GM21717 (cell line): Measurements from ENCODE around the gene CRTAP.
"Not testable (repeated sequence)": the region's sequence is repeated elsewhere in the genome, so short reads cannot be mapped to it uniquely, and the experiment has no call there.

Source experiments
- ATAC-seq: cut with Tn5 transposase; IDR thresholded peaks from one replicate; pipeline ENCODE4 v1.9.1; 2021; ENCODE audit warnings: mild to moderate bottlenecking, moderate library complexity; ENCODE audit not compliant: unreplicated experiment

Gene CRTAP

DNA sequence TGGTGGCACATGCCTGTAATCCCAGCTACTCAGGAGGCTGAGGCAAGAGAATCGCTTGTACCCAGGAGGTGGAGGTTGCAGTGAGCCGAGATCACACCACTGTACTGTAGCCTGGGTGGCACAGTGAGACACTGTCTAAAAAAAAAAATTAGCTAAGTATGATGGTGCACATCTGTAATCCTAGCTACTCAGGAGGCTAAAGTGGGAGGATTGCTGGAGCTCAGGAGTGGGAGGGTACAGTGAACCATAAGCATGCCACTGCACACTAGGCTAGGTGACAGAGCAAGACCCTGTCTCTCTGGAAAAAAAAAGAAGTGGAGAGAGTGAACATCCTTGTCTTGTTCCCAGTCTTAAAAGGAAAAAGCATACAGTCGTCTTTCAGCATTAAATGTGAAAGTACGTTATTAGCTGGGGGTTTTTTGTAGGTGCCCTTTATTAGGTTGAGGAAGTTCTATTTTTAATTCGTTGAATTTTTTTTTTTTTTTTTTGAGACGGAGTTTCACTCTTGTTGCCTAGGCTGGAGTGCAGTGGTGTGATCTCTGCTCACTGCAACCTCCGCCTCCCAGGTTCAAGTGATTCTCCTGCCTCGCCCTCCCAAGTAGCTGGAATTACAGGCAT lies 25.3 kb downstream of the CRTAP start:
- peak; percentile 80 for ATAC-seq

DNA sequence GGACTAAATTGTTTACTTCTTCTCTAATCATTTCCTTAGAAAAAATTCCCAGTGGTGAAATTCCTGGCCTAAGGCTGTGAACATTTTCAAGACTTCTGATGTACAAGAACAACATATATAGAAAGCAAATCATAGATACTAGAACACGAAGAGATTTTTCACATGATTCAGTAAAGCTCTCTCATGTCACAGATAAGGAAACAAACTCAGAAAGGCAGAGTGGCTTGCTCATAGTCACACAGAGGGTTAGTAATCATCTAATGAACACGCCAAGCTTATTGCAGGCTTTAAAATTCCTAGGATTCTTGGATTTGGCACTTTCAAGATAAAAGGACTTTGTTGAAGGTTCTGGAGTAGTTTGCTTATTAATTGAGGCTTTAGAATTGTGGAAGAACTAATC lies 26.2 kb downstream of the CRTAP start:
- no peak for ATAC-seq

GRCh38 chr3:33141006-33141405 lies 27.2 kb downstream of the CRTAP start:
- ATAC-seq: no peak

DNA sequence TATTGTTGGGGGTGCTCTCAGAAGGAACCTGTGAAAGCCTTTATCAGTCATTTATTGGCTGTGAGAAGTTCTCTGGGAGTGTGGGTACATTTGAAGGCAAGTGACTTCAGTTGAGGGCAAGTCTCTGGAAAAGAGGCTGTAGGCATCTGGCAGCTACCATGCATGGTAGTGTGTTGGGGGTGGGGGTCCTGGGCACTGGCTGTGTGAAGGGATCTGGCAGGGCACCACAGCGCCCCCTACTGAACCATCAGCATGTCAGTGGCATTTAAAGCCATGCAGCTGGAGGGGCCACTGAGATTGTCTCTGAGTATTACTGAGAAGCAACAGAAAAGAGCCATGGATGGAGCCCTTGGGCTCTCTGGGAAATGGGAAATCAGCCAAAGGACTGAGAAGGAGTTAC lies 30.6 kb downstream of the CRTAP start:
- no peak for ATAC-seq

DNA sequence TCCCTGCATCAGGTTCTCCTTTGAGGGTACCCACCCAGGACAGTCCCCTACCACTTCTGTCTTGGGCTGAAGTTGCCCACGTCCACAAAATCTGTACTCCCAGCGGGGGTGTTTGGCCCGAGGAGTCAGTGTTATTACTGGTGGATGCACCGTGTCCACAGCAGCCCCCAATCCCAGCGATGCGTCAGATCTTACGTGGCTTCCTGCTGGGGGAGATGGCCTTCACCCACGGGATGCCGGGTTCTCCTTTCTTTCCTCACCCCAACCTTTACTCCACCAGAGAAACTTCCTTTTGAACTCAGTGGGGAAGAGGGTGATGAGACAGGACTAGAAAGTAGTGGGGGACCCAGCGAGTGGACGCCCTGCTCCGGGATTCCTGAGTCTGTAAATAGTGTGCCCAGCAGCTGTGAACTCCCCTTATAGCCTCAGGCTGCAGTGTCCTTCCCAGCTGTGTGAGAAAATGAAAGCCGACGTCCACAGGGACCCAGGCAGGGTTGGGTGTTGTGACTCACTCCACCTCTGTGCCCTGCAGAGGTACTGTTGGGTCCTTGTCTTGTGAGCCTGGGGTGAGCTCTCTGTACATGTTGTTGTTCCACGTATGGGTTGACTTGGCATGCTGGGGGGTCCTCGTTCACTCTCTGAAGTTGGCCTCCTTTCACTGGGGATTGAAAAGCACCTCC lies 31.5 kb downstream of the CRTAP start:
- no peak for ATAC-seq

DNA sequence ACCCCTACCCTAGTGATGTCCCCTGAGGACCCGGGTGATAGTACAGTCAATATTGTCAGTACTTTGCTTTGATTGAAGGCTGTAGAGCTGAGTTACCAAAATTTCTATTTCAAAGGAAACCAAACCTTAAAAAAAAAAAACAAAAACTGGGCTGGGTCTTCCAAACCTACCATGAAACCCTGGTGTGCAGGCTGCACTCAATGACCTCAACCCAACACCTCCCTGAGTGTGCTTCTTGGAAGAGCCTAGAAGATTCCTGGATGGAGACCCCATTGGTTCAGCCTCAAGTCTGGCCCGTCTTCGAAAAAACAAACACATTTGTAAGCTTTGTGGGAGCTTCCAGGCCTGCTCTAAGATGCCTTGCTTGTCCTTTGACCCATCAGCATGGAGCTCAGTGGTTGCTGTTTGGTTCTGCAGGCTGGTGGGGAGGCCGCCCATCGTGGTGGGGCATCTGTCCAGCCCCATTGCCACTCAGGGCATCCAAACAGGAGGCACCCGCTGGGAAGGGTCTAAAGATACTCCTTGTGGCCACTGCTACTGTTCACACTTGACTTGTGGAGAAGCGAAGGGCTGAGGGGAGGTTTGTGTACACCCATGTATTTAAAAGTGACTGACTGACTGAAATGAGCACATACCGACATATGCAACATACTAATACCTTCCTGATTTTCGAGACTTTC lies 32.2 kb downstream of the CRTAP start:
- ATAC-seq: no peak

- ATAC-seq: no peak
Observed at GRCh38 chr3:33146791-33147445, 33.1 kb downstream of the CRTAP start.

DNA sequence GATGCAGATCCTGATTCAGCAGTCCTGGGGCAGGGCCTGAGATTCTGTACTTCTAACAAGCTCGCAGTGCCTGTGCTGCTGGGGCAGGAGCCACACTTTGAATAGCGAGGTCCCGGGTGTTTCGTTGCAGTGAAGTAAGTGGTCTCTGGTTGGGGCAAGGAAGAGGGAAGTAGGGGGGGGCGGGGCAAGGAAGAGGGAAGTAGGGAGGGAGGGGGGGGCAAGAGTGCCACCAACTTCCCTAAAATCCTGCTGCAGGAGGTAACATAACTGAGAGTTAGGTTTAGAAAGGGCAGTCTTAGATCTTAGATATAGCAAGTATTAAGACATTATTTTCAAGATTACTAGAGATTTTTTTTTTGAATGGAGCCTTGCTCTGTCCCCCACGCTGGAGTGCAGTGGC lies 35.5 kb downstream of the CRTAP start:
- ATAC-seq: no peak

DNA sequence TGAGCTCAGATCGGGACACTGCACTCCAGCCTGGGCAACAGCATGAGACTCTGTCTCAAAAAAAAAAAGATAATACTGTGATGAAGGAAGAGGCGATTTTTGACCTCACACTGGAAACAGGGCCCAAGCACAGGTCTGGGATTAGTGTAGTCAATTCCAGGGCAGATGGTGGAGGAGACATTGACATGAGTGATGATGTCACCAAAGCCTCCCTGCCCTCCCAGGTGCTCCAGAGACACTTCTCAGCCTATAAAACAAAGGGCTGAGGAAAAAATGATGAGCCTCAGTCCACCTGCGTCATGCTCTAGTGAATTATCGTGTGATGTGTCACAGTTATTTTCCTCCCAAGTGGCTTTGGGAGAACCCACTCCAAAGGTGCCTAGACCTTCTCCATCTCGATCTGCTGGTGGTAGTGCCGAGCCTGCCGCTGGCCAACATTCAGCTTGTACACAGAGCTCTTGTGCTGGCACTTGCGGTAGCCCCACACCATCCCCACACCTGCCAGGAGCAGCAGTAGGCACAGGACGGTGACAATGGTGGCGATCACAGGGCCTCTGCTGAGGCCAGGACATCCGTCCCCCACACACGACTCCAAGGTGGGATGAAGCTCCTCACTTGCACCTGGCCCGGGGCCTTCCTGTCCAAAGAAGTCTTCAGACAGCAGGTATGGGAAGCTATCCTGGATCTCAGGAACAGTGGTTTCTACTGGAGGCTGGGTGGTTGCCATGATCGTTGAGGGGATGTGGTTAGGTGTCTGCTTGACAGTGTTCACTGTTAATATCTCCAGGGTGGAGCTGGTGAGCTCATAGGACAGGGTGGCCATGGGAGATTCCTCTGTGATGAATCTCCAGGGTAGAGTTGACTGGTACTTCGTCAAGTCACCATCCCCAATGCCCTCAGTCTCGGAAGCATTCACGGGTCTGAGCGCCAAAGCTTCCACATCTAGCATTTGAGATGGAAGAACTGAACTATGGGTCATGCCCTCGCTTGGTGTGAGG lies 38.8 kb downstream of the CRTAP start:
- no peak for ATAC-seq

GRCh38 chr3:33153782-33154181 lies 40.0 kb downstream of the CRTAP start:
- no peak for ATAC-seq

GRCh38 chr3:33155301-33155700 lies 41.5 kb downstream of the CRTAP start:
- no peak for ATAC-seq

DNA sequence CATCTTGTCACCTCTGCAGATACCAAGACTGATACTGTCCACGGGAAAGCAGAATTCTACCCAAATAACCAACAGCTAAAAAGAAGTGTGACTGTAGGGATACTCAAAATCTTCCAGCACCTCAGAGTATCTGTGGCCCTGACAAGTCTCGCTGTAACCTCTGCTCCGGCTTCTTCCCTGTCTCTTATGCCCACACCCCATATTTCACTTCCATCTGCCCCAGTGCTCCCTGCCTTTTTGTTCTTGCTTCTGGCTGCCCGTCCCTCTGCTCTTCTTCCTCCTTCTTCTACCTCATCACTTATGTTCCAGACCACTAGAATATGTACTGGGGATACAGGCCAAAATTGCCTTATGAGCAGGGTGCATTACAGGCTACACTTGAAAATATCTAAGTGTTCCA lies 45.4 kb downstream of the CRTAP start:
- no peak for ATAC-seq

DNA sequence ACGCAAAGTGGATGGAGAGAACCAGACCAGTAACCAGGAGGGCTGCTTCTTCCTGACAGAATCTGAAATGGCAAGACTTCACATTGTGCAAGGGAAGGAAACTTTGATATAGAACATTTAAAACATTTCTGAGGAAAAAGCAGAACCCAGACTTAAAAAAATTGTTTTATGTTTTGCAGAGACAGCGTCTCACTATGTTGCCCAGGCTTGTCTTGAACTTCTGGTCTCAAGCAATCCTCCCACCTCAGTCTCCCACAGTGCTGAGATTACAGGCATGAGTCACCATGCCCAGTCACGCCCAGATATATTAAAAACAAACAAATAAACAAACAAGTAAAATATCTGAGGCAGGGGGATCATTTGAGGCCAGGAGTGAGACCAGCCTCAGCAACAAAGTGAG lies 46.2 kb downstream of the CRTAP start:
- ATAC-seq: no peak

DNA sequence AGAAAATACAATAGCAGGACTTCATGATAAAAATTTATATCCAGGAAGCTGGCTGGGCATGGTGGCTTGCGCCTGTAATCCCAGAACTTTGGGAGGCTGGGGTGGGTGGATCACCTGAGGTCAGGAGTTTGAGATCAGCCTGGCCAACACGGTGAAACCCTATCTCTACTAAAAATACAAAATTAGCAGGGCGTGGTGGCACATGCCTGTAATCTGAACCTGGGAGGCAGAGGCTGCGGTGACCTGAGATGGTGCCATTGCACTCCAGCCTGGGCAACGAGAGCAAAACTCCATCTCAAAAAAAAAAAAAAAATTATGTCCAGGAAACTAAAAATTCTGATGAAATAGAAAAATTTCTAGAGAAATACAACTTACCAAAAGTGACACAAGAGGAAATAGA lies 48.8 kb downstream of the CRTAP start:
- not testable (repeated sequence) for ATAC-seq

GRCh38 chr3:33165372-33165771 lies 51.6 kb downstream of the CRTAP start:
- ATAC-seq: no peak

GRCh38 chr3:33166095-33166494 lies 52.3 kb downstream of the CRTAP start:
- ATAC-seq: no peak

- ATAC-seq: no peak
Observed at GRCh38 chr3:33167284-33167683, 53.5 kb downstream of the CRTAP start.

DNA sequence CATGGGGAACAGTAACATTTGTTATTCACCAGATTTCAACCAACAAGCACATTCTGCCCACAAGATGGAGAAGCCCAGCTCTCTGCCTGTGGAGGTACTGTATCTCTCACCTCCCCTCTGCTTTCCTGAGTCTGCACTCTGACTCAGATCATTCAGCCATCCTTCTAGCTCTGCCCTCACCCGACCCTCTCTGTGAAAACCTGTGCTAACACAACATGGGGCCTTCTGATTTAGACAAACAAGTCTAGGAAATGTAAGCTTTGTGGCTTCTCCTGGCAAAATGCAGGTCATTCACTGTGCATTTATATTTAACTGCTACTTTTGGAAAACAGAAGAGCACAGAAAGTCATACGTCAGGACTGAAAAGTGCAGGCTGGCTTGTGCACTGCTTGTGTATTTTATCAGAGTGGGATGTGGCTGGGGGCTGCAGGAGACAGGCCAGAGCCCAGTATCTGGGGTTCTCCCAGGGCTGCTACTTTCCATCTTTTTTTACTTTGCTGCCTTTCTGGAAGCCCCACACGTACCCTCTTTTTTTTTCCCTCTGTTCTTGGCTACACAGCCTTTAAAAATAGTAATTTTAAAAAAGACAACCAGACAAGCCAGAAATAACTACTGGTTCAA lies 54.0 kb downstream of the CRTAP start:
- no peak for ATAC-seq

DNA sequence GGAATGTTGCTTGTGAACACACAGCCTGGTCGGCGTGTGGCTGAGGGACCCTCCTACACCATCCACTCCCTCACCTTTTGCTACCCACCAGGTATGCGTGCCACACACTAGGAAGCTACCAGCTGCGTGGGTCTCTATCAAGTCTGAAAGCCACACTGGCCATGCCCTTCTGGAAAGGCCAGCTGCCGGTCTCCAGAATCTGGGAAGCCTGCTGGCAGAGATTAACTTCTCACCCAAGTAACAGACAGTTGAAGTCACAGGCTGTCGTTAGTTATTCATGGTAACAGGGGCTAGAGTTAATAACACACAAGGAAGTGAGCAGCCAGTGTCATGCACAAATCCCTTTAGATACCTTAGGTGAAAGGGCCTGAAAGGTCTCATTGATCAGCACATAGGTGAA lies 56.7 kb downstream of the CRTAP start:
- ATAC-seq: no peak

- ATAC-seq: no peak
Observed at GRCh38 chr3:33171580-33171979, 57.8 kb downstream of the CRTAP start.
